Measurements from ENCODE around the gene SLC38A5. TPM values are rescaled to one million over a fixed set of nuclear protein-coding genes. Genes with fewer than 3 reads are reported as not detected.
"Not testable (repeated sequence)": the region's sequence is repeated elsewhere in the genome, so short reads cannot be mapped to it uniquely, and the experiment has no call there.

SLC38A5 gene
- total RNA-seq, 2 experiments from 2014 or later, result 58.8 to 62.6 TPM

GRCh38 chrX:48458711-48459110 is 11.3 kb downstream of the SLC38A5 start:
- Mint-ChIP-seq H3K27me3 (no peaks in the 10 kb centered on the region), H3K27ac (no peak overlapping the region), H3K4me3 (no peak overlapping the region), H3K4me1 (peaks cover 7% of the 10 kb centered on the region), H3K36me3 (peaks cover 23% of the 10 kb centered on the region), H3K9me3 (no peaks in the 10 kb centered on the region)
- ATAC-seq (ENCODE audit: low read depth) (no peak), DNase-seq (no peak)
- POLR2A ChIA-PET, result no interaction called here

- no peaks in the 10 kb centered on the region for H3K27me3 Mint-ChIP-seq
- peak overlapping the region; percentile 32 for H3K27ac Mint-ChIP-seq
- DNase-seq, result no peak
- POLR2A ChIA-PET, result no interaction called here
- ATAC-seq (ENCODE audit: low read depth), result no peak
- peaks cover 3% of the 10 kb centered on the region for H3K4me1 Mint-ChIP-seq
- H3K9me3 Mint-ChIP-seq, result no peaks in the 10 kb centered on the region
- peaks cover 18% of the 10 kb centered on the region for H3K36me3 Mint-ChIP-seq
- no peak overlapping the region for H3K4me3 Mint-ChIP-seq
Measured at GRCh38 chrX:48456628-48457331, 13.3 kb downstream of the SLC38A5 start.

- no peak for DNase-seq
- no peaks in the 10 kb centered on the region for H3K4me1 Mint-ChIP-seq
- no peaks in the 10 kb centered on the region for H3K9me3 Mint-ChIP-seq
- H3K36me3 Mint-ChIP-seq, result no peaks in the 10 kb centered on the region
- H3K27ac Mint-ChIP-seq, result no peak overlapping the region
- H3K4me3 Mint-ChIP-seq, result no peak overlapping the region
- no peak for ATAC-seq (ENCODE audit: low read depth)
- H3K27me3 Mint-ChIP-seq, result no peaks in the 10 kb centered on the region
- POLR2A ChIA-PET, result no interaction called here
Measured at GRCh38 chrX:48451708-48452107, 18.4 kb downstream of the SLC38A5 start.

GRCh38 chrX:48450076-48450475 is 20.0 kb downstream of the SLC38A5 start:
- ATAC-seq (ENCODE audit: low read depth) (no peak), DNase-seq (no peak)
- Mint-ChIP-seq H3K4me1 (no peaks in the 10 kb centered on the region), H3K27ac (no peak overlapping the region), H3K9me3 (no peaks in the 10 kb centered on the region), H3K36me3 (no peaks in the 10 kb centered on the region), H3K4me3 (no peak overlapping the region), H3K27me3 (no peaks in the 10 kb centered on the region)
- POLR2A ChIA-PET, result no interaction called here

- POLR2A ChIA-PET; H3K27ac Mint-ChIP-seq; ATAC-seq (ENCODE audit: low read depth); DNase-seq; H3K36me3 Mint-ChIP-seq; H3K27me3 Mint-ChIP-seq; H3K9me3 Mint-ChIP-seq; H3K4me3 Mint-ChIP-seq; H3K4me1 Mint-ChIP-seq: not testable (repeated sequence)
Measured at GRCh38 chrX:48447201-48447600, 22.9 kb downstream of the SLC38A5 start.

GRCh38 chrX:48433713-48434112 is 36.3 kb downstream of the SLC38A5 start:
- H3K9me3 Mint-ChIP-seq; H3K27ac Mint-ChIP-seq; POLR2A ChIA-PET; ATAC-seq (ENCODE audit: low read depth); H3K27me3 Mint-ChIP-seq; H3K4me3 Mint-ChIP-seq; H3K36me3 Mint-ChIP-seq; H3K4me1 Mint-ChIP-seq: not testable (repeated sequence)
- DNase-seq, result peak; percentile 30

- DNase-seq; POLR2A ChIA-PET; H3K27ac Mint-ChIP-seq; H3K4me3 Mint-ChIP-seq; H3K36me3 Mint-ChIP-seq; ATAC-seq (ENCODE audit: low read depth); H3K27me3 Mint-ChIP-seq; H3K4me1 Mint-ChIP-seq; H3K9me3 Mint-ChIP-seq: not testable (repeated sequence)
Measured at GRCh38 chrX:48430166-48430565, 39.9 kb downstream of the SLC38A5 start.

GRCh38 chrX:48429606-48430005 is 40.5 kb downstream of the SLC38A5 start:
- ATAC-seq (ENCODE audit: low read depth); H3K27ac Mint-ChIP-seq; H3K4me1 Mint-ChIP-seq; POLR2A ChIA-PET; H3K4me3 Mint-ChIP-seq; H3K27me3 Mint-ChIP-seq; H3K9me3 Mint-ChIP-seq; DNase-seq; H3K36me3 Mint-ChIP-seq: not testable (repeated sequence)

GRCh38 chrX:48427027-48427716 is 42.9 kb downstream of the SLC38A5 start:
- H3K36me3 Mint-ChIP-seq; H3K9me3 Mint-ChIP-seq; H3K4me3 Mint-ChIP-seq; ATAC-seq (ENCODE audit: low read depth); POLR2A ChIA-PET; H3K27ac Mint-ChIP-seq; DNase-seq; H3K4me1 Mint-ChIP-seq; H3K27me3 Mint-ChIP-seq: not testable (repeated sequence)

- H3K27me3 Mint-ChIP-seq; DNase-seq; ATAC-seq (ENCODE audit: low read depth); H3K9me3 Mint-ChIP-seq; H3K4me1 Mint-ChIP-seq; POLR2A ChIA-PET; H3K27ac Mint-ChIP-seq; H3K36me3 Mint-ChIP-seq; H3K4me3 Mint-ChIP-seq: not testable (repeated sequence)
Measured at GRCh38 chrX:48411860-48412259, 58.2 kb downstream of the SLC38A5 start, which contains the start of gene SSX4B. TSS of gene SSX4B (minus strand) at chrX:48411960. CDS start at chrX:48411372, 588 bp downstream.

Other genes starting within 250 kb of the SLC38A5 start
- not detected for gene SSX1, start 214.9 kb downstream of the SLC38A5 start, total RNA-seq
- gene SSX3, start 113.6 kb downstream of the SLC38A5 start, total RNA-seq, result not detected
- not detected for gene SSX4, start 86.7 kb downstream of the SLC38A5 start, total RNA-seq
- gene SSX4B, start 58.3 kb downstream of the SLC38A5 start, total RNA-seq, result not detected
- 10 to 100 TPM; 56.2 to 59.2 TPM for gene FTSJ1, start 5.9 kb upstream of the SLC38A5 start, total RNA-seq
- 10 to 100 TPM; 23.9 to 24.1 TPM for gene PORCN, start 38.7 kb upstream of the SLC38A5 start, total RNA-seq
- gene EBP, start 51.5 kb upstream of the SLC38A5 start, total RNA-seq, result 100 to 1,000 TPM; 200 to 214 TPM
- gene TBC1D25, start 69.5 kb upstream of the SLC38A5 start, total RNA-seq, result 10 to 100 TPM; 22.5 to 22.6 TPM
- gene RBM3, start 104.2 kb upstream of the SLC38A5 start, total RNA-seq, result 100 to 1,000 TPM; 159 to 164 TPM
- gene WDR13, start 127.2 kb upstream of the SLC38A5 start, total RNA-seq, result 10 to 100 TPM; 45.6 to 52.0 TPM
- 100 to 1,000 TPM; 142 to 146 TPM for gene WAS, start 213.5 kb upstream of the SLC38A5 start, total RNA-seq
- gene SUV39H1, start 226.5 kb upstream of the SLC38A5 start, total RNA-seq, result 10 to 100 TPM; 25.4 to 26.8 TPM